ENCODE measurements around the gene PRKCE.

PRKCE gene

GRCh38 chr2:46012618-46013240 is 361.3 kb downstream of the PRKCE start:
- in situ Hi-C loops (cut with MboI; ENCODE audit: low sequenced_read_pairs, unreplicated experiment): loop anchor here (10.0 to 25.0 kb wide), 2 partner anchors 442 to 625 kb away; no protein-coding TSS in a partner anchor
- DNase-seq (ENCODE audit: low spot score): no peak
- no peak for TF ChIP-seq CTCF (IDR thresholded peaks at IDR 0.05; ENCODE audit: borderline replicate concordance, control extremely low read depth, extremely low read depth, insufficient read depth, missing control alignments)

GRCh38 chr2:46013726-46014125 is 362.3 kb downstream of the PRKCE start:
- in situ Hi-C loops (cut with MboI; ENCODE audit: low sequenced_read_pairs, unreplicated experiment): loop anchor here (10.0 to 25.0 kb wide), 2 partner anchors 441 to 624 kb away; no protein-coding TSS in a partner anchor
- no peak for TF ChIP-seq CTCF (IDR thresholded peaks at IDR 0.05; ENCODE audit: borderline replicate concordance, control extremely low read depth, extremely low read depth, insufficient read depth, missing control alignments)

GRCh38 chr2:46014911-46015654 is 363.6 kb downstream of the PRKCE start:
- in situ Hi-C loops (cut with MboI; ENCODE audit: low sequenced_read_pairs, unreplicated experiment): loop anchor here (10.0 to 25.0 kb wide), 2 partner anchors 440 to 622 kb away; no protein-coding TSS in a partner anchor
- TF ChIP-seq CTCF (IDR thresholded peaks at IDR 0.05; ENCODE audit: borderline replicate concordance, control extremely low read depth, extremely low read depth, insufficient read depth, missing control alignments): no peak
- no peak for DNase-seq (ENCODE audit: low spot score)

More at GRCh38 chr2:46013726-46014125, 362.3 kb downstream of the PRKCE start:
- DNase-seq (ENCODE audit: low spot score): no peak

GRCh38 chr2:46015671-46016070 is 364.2 kb downstream of the PRKCE start:
- TF ChIP-seq CTCF (IDR thresholded peaks at IDR 0.05; ENCODE audit: borderline replicate concordance, control extremely low read depth, extremely low read depth, insufficient read depth, missing control alignments): no peak

GRCh38 chr2:46016091-46016490 is 364.6 kb downstream of the PRKCE start:
- in situ Hi-C loops (cut with MboI; ENCODE audit: low sequenced_read_pairs, unreplicated experiment): loop anchor here (10.0 to 25.0 kb wide), 2 partner anchors 439 to 621 kb away; no protein-coding TSS in a partner anchor
- TF ChIP-seq CTCF (IDR thresholded peaks at IDR 0.05; ENCODE audit: borderline replicate concordance, control extremely low read depth, extremely low read depth, insufficient read depth, missing control alignments): no peak
- no peak for DNase-seq (ENCODE audit: low spot score)

More at GRCh38 chr2:46015671-46016070, 364.2 kb downstream of the PRKCE start:
- no peak for DNase-seq (ENCODE audit: low spot score)
- in situ Hi-C loops (cut with MboI; ENCODE audit: low sequenced_read_pairs, unreplicated experiment): loop anchor here (10.0 to 25.0 kb wide), 2 partner anchors 439 to 622 kb away; no protein-coding TSS in a partner anchor

- no peak for DNase-seq (ENCODE audit: low spot score)
- no peak for TF ChIP-seq CTCF (IDR thresholded peaks at IDR 0.05; ENCODE audit: borderline replicate concordance, control extremely low read depth, extremely low read depth, insufficient read depth, missing control alignments)
- in situ Hi-C loops (cut with MboI; ENCODE audit: low sequenced_read_pairs, unreplicated experiment): loop anchor here (10.0 to 25.0 kb wide), 2 partner anchors 436 to 618 kb away; no protein-coding TSS in a partner anchor
Observed at GRCh38 chr2:46018773-46019591, 367.5 kb downstream of the PRKCE start.
